Stimulated activated CD8-positive, alpha-beta memory T cell treated with anti-CD3 and anti-CD28 coated beads, Interleukin-15, amount 100 ng/mL, for 1 hour (primary cell): ENCODE results near the gene RITA1.
A peak's percentile ranks its signal among the peaks of the same experiment; 100 is the strongest.
"Not testable (repeated sequence)": the region's sequence is repeated elsewhere in the genome, so short reads cannot be mapped to it uniquely, and the experiment has no call there.

Experiments used
- DNase-seq: peaks from one replicate; pipeline ENCODE4 v3.0.0-alpha.2; 2020; ENCODE audit warnings: low read depth

RITA1 gene

DNA sequence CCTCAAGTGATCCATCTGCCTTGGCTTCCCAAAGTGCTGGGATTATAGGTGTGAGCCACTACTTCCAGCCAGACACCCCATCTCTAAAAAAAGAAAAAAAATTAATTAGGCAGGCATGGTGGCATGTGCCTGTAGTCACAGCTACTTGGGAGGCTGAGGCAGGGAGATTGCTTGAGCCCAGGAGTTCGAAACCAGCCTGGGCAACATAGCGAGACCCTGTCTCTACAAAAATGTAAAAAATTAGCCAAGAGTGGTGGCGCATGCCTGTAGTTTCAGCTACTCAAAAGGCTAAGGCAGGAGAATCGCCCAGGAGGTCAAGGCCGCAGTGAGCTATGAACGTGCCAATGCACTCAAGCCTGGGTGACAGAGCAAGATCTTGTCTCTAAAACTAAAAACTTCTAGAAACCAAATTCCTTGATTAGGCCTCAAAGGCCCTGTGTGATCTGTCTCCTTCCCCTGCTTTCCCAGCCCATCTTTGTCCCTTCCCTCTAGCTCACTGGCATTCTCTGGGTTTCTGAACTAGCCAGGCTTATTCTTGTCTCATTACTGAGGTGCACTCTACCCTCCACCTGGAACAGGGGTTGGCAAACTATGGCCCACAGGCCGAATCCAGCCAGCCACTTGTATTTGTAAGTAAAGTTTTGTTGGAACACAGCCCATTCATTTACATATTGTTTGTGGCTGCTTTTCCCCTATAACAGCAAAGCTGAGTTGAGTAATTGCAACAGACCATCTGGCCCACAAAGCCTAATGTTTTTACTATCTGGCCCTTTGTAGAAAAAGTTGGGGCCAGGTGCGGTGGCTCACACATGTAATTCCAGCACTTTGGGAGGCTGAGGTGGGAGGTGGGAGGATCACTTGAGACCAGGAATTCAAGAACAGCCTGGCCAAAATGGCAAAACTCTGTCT, 18.6 kb downstream of the RITA1 start:
- no peak for DNase-seq

DNA sequence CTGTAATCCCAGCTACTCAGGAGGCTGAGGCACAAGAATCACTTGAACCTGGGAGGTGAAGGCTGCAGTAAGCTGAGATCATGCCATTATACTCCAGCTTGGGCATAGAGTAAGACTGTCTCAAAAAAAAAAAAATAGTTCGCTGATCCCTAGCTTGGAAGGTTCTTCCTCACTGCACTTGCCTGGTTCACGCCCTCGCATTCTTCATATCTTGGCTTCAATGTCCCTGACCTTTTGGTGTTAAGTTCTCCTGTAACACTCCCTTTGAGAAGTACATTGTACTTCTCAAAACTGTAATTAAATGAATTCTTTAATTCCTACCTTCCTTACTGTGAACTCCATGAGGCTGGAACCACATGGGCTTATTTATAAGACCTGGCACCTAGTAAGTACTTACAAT, 19.3 kb downstream of the RITA1 start:
- no peak for DNase-seq

DNA sequence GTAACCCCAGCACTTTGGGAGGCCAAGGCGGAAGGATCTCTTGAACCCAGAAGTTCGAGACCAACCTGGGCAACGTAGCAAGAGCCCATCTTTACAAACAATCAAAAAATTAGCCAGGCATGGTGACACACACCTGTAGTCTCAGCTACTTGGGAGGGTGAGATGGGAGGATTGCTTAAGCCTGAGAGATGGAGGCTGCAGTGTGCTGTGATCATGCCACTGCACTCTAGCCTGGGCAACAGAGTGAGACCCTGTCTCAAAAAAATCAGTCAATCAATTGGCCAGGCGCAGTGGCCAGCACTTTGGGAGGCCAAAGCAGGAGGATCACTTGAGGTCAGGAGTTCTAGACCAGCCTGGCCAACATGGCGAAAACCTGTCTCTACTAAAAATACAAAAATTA, 21.3 kb downstream of the RITA1 start:
- not testable (repeated sequence) for DNase-seq

DNA sequence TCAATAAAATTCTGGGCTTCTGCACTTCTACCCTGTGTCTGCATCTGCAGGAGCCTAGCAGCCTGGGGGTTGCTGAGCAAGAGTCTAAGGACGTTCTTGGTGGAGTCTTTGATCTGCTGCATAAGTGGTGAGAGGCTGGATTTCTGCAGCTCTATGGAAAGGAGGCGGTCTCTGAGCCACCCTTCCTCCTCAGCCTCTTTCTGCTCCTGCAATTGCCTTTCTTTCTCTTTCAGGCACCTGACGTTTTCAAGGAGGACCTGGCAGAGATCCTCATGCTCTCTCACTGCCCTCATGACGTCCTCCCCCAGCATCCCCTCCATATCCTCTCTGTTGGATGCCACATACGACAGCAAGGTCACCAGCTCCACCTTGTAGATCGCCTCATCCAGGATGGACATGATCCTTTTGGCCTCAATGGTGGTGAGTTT, 22.1 kb downstream of the RITA1 start:
- no peak for DNase-seq

DNA sequence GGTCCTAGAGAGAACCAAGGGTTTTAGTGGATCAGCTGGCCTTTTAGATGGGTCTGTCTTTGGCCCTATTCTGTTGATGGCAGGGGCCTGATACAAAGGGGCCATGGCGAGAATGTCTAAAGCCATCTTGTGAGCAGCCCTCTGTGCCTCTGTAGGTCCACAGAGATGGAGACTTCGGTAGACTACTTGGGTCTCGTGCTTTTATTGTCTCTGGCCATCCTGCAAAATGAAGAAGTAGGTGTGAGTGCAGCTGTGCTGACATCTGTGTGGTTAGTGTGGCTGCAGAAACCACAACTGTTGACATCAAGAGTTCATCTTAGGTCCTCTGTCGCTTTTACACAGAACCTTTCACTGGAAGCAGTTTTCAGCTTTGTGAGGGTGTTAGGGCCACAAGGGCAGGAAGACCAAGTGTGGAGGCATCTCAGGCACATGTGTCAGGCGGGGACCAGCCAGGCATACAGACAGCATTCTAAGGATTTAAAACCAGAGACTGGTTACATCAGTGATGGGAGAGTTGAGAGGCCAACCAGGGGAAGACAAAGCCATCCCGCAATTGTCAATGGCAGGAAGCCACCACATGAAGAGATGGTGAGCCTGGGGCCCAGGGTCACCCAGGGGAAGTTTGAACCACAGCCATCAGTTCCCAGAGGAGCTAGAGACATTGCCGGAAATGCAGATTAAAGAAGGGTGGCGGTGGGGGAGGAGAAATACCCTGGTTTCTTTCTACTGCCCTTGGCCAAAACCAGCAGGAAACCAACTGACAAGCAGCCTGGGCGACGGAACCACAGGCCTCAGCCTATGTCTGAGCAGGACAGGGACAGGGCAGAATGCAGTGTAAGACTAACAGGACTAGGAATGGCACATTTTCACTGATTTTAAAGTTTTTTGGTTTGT, 22.8 kb downstream of the RITA1 start:
- no peak for DNase-seq

DNA sequence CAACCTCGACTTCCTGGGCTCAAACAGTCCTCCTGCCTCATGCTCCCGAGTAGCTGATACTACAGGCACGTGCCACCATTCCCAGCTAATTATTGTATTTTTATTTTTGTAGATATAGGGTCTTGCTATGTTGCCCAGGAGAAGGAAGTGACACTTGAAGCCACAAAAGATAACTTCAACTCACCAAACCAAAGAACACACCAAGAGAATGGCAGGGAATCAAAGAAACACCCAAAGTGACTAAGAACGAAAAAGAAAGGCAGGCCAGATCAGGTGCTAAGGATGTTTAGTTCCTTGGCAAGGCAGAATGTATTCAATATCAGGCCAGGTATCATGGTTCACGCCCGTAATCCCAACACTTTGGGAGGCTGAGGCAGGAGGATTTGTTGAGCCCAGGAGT, 25.6 kb downstream of the RITA1 start:
- DNase-seq, result no peak

DNA sequence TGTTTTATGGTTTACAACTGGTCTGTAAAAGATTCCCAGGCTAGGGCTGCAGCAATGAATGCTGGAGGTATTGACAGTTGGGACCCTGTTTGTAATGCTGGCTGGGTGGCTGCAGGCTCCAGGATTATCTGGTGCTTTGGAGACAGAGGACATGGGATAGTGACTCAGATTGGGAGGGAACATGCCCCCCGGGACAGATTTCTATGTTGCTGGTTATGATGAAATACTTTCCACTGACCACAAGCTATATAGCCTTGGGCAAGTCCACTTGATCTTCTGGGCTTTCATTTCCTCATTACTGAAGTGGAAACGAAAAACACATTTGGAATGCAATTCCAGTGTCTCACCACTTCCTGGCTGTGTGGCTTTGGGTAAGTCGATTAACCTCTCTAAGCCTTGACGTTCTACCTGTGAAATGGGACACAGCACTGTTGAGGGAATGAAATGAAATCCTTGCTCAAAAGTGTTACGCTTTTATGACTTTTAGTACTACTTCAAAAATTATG, 29.4 kb downstream of the RITA1 start:
- no peak for DNase-seq

DNA sequence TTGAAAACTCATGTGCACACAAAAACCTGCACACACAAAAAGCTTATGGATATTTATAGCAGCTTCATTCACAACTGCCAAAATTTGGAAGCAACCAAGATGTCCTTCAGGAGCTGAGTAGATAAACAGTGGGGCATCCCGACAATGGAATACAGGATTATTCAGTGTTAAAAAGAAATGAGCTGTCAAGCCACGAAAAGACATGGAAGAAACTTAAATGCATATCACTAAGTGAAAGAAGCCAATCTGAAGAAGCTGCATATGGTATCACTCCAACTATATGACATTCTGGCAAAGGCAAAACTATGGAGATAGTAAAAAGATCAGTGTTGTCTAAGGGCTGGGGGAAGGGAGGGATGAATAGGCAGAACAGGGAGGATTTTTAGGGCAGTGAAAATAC, 30.5 kb downstream of the RITA1 start:
- DNase-seq, result no peak

DNA sequence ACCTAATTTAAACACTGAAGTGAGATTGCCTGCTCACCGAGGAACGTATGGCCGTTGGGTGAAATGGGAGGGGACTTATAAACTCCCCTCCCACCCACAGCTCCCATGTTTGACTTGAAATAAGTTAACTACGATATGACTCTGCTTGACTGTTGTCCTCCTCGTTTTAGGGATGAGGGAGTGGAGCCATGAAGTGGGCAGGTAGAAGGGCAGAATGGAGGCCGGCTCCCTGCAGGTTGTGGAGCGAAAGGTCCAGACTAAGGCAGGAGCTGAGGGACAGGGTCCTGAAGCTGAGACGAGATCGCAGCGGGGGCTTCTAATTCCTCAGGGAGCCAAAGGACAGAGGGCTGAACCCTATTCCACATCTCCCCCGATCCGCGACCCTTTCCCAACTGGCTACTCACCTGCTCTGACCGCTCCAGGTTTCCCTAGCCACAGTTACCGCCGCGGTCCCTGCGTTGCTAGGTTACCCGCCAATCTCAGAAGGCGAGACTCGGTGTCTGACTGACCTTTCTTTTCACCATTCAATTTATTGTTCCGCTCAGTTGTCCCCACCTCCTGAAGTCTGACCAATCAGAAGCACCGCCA, 35.2 kb downstream of the RITA1 start:
- DNase-seq, result no peak

DNA sequence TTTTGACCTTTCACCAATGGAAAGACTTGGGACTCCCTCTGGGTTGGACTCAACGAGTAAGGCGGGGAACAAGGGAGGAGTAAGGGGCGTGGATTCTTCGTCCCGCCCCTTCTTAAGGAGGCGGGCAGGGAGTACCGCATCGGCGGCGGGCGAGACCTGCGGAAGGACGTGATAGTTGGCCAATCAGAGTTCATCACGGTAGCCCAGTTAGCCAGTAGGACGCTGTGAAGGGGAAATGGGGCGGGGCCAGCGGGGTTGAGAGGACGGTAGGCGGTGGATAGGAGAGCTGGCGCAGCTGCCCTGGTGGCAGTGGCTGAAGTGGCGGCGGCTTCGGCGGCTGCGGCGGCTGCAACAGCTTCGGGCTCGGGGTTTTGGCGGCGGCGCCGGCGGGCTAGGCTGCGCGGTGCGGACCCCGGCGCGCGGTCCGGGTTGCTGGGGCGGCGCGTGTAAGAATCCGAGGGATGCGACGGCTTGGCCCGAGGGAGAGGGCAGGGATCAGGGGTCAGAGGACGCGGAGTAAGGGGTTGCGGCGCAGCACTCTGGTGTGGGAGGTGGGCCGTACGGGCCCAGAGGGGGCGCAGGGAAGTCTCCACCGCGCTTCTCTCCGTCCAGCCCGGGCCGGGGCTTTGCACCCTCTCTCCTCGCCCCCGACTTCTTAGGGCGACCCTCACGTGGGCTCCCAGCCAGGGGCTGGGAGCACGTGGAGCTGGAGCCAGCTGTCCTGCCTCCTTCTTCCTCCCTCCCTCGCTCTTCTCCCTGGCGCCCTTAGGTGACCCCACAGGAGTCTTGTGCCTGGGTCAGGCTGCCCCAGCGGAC, 35.9 kb downstream of the RITA1 start, which contains the start of gene TPCN1:
TPCN1 (plus strand) TSS at position 284 of the 816 bp plus-strand sequence. CDS start 5,389 bp downstream, outside the sequence.
- DNase-seq, result peak; percentile 96

DNA sequence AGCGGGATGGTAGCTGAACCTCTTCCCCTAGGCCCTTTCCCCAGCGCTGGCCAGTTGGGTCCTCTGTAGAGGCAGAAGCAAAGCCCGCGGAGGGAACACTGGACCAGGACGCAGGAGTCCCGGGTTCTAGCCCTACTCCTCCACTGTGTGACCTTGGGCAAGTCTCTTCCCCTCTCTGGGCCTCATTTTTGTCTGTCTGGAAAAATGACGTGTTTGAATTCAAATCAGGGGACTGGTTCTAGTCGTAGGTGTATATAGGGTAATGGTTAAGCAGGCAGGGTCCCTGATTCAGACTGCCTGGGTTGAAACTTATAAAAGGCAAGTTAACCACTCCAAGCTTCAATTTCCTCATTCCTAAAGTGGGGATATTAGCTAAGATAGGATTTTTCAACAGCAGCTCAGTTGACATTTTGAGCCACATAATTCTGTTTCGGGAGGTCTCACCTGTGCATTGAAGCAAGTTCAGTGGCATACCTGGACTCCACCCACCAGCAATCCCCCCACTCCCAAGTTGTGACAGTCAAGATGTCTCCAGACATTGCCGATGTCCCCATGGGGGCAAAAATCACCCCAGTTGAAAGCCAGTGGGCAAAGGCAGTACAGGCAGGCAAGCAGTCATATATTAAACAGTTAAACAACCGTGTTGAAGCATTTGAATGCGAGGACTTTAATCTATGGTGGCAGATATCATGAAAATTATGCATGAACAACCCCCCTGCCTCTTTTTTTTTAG, 36.6 kb downstream of the RITA1 start:
- no peak for DNase-seq

DNA sequence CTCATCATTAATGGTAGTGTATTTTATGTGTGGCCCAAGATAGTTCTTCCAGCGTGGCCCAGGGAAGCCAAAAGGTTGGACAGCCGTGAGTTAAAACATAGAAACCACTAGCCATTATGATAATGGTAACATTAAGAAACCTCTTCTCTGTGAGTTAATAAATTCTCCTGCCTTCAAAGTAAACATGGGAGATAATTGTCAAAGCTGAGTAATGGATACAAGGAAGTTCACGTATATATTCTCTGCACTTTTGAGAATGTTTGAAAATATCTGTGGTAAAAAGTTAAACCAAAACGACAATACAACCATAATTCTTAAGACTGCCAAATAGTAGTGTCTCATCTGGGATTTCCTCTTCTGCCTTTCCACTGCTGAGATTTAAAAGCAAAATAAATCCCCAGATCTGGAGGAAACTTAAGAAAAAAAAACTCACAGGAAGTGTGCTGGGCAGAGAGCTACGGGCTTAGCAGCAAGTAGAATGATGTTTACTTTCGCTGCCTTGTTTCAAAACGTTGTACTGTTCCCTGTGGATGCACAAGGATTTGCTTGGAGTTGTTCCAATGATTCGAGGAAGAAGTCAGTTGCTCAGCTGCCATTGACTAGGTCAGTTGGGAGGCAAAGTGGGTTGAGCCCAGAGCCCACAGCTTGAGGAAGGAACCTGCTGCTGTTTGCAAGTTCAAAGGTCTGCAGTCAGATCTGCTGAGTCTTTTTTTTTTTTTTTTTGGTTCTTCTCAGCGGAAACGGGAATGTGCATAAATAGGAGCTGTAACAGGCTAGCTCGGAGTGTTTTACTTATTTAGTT, 37.4 kb downstream of the RITA1 start:
- no peak for DNase-seq

DNA sequence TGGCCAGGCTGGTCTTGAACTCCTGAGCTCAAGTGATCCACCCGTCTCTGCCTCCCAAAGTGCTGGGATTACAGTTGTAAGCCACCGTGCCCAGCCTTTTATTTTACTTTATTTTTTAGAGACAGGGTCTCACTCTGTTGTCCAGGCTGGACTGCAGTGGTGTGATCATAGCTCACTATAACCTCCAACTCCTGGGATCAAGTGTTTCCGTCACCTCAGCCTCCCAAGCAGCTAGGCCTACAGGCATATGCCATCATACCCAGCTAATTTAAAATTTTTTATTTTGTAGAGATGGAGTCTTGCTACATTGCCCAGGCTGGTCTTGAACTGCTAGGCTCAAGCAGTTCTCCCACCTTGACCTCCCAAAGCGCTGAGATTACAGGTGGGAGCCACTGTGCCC, 39.4 kb downstream of the RITA1 start:
- no peak for DNase-seq

DNA sequence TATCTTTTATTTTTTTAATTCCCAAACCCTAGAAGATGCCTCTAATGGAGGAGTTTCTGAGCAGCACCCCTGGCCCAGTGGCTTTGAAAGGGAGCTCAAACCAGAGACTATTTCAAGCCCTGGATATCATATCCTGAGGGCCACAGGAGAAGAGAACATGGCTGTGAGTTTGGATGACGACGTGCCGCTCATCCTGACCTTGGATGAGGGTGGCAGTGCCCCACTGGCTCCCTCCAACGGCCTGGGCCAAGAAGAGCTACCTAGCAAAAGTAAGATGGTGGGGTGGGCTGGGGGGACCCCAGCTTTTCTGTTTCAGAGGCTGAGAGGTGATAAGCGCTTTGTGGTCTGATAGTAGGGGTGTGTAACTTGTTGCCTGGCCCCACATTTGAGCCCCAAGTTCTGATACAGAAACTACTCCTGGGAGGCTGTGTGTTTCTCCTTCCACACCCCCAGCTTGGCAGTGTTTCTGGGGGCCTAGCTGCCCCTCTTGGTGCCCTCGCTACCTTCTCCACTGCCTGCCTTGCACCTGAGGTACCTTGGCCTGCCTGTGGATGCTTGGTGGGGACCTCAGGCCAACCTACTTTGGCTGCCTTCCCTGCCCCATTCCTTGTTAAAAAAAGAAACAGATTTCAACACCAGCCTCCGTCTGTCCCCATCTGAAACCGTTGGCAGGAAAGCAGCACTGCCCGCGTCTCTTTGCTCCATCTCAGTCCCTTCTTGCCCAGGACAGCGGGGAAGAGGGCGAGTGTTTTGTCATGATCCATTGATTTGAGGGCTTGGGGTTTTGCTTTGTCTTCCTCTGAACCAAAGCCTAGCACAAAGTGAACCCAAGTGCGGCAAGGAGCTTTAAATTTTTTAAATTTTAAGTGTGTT, 41.4 kb downstream of the RITA1 start:
- DNase-seq, result no peak

DNA sequence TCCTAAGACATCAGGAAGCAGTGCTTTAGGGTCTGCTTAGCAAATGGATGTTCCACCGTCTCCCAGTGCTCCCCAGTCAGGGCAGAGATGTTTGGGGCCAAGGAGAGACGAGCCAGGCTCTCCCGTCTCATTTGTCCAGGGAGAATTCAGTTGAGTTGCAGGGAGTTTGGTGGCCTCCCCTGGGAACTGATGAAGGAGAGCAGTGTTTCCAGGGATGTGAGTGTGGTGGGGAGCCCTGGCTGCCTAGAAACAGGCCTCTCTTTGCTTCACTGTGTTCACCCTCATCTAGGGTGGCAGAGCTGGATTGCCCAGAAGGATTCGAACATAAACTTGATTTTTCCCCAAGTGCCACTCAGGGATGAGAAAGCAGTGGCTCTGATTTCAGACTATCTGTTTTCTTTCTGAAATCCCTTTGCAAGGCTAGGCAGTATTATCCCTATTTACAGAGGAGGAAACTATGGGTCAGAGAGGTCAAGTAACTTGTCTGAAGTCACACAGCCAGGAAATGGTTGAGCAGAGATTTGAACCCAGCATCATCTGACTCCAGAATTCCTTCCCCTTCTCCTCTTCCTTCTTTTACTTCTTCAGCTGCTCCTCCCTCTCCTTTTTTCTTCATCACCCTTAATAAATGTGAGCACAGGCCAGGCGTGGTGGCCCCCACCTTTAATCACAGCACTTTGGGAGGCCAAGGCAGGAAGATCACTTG, 42.3 kb downstream of the RITA1 start:
- no peak for DNase-seq

DNA sequence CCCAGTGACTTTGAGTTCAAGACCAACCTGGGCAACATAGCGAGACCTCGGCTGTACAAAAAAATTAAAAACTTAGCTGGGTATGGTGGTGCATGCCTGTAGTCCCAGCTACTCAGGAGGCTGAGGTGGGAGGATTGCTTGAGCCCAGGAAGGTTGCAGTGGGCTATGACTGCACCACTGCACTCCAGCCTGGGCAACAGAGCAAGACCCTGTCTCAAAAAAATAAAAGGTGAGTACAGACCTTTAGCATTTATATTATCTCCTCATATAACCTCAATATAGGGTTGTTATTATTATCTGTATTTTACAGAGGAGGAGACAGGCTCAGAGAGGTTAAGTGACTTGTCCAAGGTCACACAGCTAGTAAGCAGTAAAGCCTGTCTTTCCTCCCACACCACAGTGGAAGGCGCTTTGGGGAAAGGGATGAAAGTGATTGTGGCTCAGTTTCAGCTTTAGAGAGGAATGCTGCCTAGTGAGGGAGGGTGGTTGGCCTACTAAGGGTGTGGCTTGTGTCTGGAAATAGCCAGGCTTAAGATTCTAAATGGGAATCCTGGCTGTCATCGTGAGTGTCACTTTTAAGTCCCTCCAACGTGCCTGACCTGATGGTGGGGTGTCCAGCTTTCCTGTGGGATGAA, 43.0 kb downstream of the RITA1 start:
- DNase-seq, result no peak

DNA sequence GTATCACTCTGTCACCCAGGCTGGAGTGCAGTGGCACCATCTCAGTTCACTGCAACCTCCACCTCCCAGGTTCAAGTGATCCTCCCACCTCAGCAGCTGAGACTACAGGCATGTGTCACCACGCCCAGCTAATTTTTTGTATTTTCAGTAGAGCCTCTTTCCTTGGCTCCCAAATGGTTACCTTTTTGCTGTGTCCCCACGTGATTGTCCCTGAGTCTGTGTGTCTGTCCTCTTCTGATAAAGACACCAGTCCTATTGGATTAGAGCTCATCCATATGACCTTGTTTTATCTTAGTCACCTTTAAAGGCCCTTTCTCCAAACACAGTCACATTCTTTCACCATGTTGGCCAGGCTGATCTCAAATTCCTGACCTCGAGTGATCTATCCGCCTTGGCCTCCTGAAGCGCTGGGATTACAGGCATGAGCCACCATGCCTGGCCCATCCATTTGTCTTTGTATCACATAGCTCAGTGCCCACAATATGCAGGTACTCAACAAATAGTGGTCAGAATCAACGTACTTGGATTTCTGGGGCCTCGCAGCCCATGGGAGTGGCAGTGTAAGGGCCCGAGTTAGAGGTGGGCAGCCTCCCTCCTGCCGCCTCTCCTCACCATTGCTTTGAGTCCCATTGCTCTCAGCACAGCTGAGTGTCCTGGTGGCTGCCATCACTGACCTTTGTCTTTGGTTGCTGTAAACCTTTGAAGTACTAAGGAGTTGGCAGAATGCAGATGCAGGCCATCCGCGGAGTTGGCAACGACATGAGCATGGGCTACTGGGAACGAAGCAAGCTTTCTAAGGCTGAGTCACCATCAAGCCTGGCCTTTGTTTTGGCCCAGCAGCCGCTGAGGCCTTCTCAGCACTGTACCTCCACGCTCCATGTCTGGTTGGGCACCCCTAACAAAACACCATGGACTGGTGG, 45.1 kb downstream of the RITA1 start:
- no peak for DNase-seq
